ENCODE results near the gene AP2S1.

GRCh38 chr19:46862503-46862834 is 11.8 kb upstream of the AP2S1 start:
- no peak for TF ChIP-seq ZNF350 (tag by site-specific recombination; IDR thresholded peaks at IDR 0.05)
- TF ChIP-seq, protein P1, sequence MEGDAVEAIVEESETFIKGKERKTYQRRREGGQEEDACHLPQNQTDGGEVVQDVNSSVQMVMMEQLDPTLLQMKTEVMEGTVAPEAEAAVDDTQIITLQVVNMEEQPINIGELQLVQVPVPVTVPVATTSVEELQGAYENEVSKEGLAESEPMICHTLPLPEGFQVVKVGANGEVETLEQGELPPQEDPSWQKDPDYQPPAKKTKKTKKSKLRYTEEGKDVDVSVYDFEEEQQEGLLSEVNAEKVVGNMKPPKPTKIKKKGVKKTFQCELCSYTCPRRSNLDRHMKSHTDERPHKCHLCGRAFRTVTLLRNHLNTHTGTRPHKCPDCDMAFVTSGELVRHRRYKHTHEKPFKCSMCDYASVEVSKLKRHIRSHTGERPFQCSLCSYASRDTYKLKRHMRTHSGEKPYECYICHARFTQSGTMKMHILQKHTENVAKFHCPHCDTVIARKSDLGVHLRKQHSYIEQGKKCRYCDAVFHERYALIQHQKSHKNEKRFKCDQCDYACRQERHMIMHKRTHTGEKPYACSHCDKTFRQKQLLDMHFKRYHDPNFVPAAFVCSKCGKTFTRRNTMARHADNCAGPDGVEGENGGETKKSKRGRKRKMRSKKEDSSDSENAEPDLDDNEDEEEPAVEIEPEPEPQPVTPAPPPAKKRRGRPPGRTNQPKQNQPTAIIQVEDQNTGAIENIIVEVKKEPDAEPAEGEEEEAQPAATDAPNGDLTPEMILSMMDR (tag by site-specific recombination; IDR thresholded peaks at IDR 0.05), result no peak
- TF ChIP-seq, protein P2, sequence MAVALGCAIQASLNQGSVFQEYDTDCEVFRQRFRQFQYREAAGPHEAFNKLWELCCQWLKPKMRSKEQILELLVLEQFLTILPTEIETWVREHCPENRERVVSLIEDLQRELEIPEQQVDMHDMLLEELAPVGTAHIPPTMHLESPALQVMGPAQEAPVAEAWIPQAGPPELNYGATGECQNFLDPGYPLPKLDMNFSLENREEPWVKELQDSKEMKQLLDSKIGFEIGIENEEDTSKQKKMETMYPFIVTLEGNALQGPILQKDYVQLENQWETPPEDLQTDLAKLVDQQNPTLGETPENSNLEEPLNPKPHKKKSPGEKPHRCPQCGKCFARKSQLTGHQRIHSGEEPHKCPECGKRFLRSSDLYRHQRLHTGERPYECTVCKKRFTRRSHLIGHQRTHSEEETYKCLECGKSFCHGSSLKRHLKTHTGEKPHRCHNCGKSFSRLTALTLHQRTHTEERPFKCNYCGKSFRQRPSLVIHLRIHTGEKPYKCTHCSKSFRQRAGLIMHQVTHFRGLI (tag by site-specific recombination; IDR thresholded peaks at IDR 0.05), result no peak
- TF ChIP-seq ZNF623 (tag by site-specific recombination; IDR thresholded peaks at IDR 0.05), result no peak
- no peak for TF ChIP-seq YY1 (tag by site-specific recombination; IDR thresholded peaks at IDR 0.05)
- TF ChIP-seq ZNF324 (tag by site-specific recombination; IDR thresholded peaks at IDR 0.05), result no peak
- no peak for TF ChIP-seq ZNF747 (tag by site-specific recombination; IDR thresholded peaks at IDR 0.05)
- TF ChIP-seq TCF7L2 (IDR thresholded peaks at IDR 0.05; ENCODE audit: borderline replicate concordance, low read depth, low read length), result no peak
- no peak for TF ChIP-seq ZBTB8A (tag by site-specific recombination; IDR thresholded peaks at IDR 0.05)
- no peak for TF ChIP-seq ZNF529 (tag by site-specific recombination; IDR thresholded peaks at IDR 0.05; ENCODE audit: insufficient replicate concordance)
- TF ChIP-seq, protein P3, sequence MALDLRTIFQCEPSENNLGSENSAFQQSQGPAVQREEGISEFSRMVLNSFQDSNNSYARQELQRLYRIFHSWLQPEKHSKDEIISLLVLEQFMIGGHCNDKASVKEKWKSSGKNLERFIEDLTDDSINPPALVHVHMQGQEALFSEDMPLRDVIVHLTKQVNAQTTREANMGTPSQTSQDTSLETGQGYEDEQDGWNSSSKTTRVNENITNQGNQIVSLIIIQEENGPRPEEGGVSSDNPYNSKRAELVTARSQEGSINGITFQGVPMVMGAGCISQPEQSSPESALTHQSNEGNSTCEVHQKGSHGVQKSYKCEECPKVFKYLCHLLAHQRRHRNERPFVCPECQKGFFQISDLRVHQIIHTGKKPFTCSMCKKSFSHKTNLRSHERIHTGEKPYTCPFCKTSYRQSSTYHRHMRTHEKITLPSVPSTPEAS (tag by site-specific recombination; IDR thresholded peaks at IDR 0.05), result no peak
- no peak for TF ChIP-seq ZBTB7A (tag by site-specific recombination; IDR thresholded peaks at IDR 0.05; ENCODE audit: low read depth)
- TF ChIP-seq ZNF704 (tag by site-specific recombination; IDR thresholded peaks at IDR 0.05), result no peak

Data from HEK293 (cell line).